LNCaP clone FGC (cell line): ENCODE data around the gene SPATA17.
"Not testable (repeated sequence)": the region's sequence is repeated elsewhere in the genome, so short reads cannot be mapped to it uniquely, and the experiment has no call there.

Source experiments
- DNase-seq: peaks from one replicate; pipeline ENCODE4 v3.0.0-alpha.2; 2011; ENCODE audit warnings: low read depth
- H3K4me3 ChIP-seq: 2 replicates; pipeline ENCODE4 v1.5.1; 2011; ENCODE audit warnings: mild to moderate bottlenecking, low read depth, low read length, control low read depth
- TF ChIP-seq, protein P1 (sequence below): IDR thresholded peaks from 2 replicates; pipeline ENCODE4 v1.5.1; 2012; ENCODE audit warnings: mild to moderate bottlenecking; ENCODE audit not compliant: control insufficient read depth, insufficient read depth; ENCODE audit errors: extremely low read depth

The SPATA17 gene, protein sequence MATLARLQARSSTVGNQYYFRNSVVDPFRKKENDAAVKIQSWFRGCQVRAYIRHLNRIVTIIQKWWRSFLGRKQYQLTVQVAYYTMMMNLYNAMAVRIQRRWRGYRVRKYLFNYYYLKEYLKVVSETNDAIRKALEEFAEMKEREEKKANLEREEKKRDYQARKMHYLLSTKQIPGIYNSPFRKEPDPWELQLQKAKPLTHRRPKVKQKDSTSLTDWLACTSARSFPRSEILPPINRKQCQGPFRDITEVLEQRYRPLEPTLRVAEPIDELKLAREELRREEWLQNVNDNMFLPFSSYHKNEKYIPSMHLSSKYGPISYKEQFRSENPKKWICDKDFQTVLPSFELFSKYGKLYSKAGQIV

DNA sequence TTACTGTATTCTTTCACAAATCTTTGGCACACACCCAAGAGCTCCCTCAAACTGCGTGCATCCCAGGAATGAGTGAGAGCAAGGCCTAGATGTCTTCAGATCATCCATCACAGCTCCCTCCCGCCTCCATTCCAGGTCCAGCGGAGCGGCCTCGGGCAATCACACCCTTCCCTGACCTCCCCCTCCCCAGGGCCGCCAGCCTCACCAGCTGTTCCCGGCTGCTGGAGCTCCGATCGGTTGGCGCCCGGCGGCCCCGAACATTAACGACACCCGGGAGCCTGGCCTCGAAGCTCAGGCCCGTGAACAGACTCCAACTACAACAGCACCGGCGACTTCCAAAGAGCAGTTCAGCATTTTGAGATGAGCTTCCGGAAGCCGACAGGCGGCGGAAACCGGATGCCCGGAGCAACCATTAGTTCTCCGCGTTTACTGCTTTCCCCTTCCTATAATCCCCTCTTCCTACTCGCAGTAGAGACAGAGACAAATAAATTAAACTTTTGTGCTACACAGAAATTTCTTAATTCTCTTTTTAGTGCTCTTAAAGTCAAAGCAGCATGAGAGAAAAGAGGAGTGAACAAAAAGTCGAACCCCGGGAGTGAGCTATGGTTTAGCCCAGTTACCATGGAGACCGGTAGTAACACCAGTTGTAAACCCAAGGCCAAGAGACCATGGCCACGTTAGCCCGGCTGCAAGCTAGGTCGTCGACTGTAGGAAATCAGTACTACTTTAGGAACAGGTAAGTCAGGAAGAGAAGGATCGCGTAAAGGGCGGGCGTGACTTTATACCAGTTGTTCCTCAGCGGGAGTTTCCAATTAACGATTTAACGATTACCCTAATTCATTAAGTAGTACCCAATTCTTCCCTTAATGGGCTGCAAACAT is at the start of gene SPATA17, which contains the start of gene GPATCH2:
TSS of gene SPATA17 (plus strand) at position 634 of the 881 bp plus-strand sequence. CDS start at position 669, 35 bp downstream.
TSS of gene GPATCH2 (minus strand) at position 380 of the 881 bp plus-strand sequence. CDS start at position 261, 119 bp downstream.
- TF ChIP-seq, protein P1, sequence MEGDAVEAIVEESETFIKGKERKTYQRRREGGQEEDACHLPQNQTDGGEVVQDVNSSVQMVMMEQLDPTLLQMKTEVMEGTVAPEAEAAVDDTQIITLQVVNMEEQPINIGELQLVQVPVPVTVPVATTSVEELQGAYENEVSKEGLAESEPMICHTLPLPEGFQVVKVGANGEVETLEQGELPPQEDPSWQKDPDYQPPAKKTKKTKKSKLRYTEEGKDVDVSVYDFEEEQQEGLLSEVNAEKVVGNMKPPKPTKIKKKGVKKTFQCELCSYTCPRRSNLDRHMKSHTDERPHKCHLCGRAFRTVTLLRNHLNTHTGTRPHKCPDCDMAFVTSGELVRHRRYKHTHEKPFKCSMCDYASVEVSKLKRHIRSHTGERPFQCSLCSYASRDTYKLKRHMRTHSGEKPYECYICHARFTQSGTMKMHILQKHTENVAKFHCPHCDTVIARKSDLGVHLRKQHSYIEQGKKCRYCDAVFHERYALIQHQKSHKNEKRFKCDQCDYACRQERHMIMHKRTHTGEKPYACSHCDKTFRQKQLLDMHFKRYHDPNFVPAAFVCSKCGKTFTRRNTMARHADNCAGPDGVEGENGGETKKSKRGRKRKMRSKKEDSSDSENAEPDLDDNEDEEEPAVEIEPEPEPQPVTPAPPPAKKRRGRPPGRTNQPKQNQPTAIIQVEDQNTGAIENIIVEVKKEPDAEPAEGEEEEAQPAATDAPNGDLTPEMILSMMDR: no peak
- DNase-seq: peak; percentile 85
- peak within 1 kb of the TSS; percentile 63 for H3K4me3 ChIP-seq

DNA sequence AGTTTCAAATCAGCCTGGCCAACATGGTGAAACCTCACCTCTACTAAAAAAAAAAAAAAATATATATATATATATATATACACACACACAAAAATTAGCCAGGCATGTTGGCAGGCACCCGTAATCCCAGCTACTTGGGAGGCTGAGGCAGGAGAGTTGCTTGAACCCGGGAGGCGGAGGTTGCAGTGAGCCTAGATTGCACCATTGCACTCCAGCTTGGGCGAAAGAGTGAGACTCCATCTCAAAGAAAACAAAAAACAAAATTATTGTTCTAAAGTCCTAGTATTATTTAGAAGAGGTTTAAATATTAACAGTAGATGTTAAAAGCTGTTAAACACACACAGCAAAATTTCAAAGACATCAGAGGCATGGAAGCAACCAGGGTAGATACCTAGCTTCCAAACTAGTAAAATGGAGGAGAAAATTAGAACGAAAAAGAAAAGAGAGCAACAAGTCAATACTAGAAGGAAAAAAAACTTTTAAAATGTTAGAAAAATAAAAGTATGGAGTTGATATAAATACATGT is 46.8 kb upstream of the SPATA17 start:
- DNase-seq, H3K4me3 ChIP-seq: not testable (repeated sequence)

- TF ChIP-seq, protein P1: no peak
- no peak for DNase-seq
- no peak overlapping the region for H3K4me3 ChIP-seq
Measured at GRCh38 chr1:217585577-217585976, 45.6 kb upstream of the SPATA17 start.

- TF ChIP-seq, protein P1: no peak
- H3K4me3 ChIP-seq: no peak overlapping the region
- no peak for DNase-seq
Measured at GRCh38 chr1:217586586-217586985, 44.6 kb upstream of the SPATA17 start.

DNA sequence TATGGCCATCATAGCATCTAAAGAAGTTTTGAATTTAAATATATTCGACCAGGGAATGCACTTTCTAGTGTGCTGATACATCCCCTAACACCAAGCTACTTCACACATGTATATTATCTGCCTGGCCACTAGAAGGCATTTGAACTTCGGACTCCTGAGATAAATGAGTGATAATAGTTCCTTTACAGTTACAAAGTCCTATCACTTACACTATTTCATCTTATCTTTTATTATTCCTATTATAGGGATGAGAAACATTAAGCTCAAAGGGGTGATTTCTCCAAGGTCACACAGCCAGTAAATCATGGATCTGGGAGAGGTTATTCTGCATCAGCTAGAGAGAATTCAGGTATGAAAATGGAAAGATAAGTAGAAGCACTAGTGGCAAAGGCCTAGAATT is 40.5 kb upstream of the SPATA17 start:
- H3K4me3 ChIP-seq: no peak overlapping the region
- DNase-seq: no peak
- TF ChIP-seq, protein P1: no peak

DNA sequence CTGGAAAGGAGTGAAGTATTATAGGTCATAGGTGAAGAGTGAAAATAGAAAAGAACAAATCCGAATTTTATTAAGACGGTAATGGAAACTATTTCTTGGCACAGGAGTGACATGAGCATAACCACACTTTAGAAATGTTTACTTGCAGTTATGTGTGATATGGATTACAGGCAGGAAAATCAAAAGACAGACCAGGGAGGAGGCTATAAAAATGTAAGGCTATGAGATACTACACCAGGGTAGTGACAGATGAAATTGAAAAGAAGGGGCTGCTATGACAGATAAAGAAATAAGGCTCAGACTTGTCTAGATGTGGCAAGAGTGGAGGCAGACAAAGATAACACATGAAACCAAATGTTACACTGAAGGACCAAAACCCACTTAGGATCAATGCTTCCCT is 32.0 kb upstream of the SPATA17 start:
- H3K4me3 ChIP-seq: no peak overlapping the region
- TF ChIP-seq, protein P1: no peak
- no peak for DNase-seq

- TF ChIP-seq, protein P1: no peak
- no peak overlapping the region for H3K4me3 ChIP-seq
- no peak for DNase-seq
Measured at GRCh38 chr1:217602380-217602779, 28.8 kb upstream of the SPATA17 start.
